Neutrophil (primary cell): ENCODE data around the gene NR2E3.

Source experiments
- H3K27ac ChIP-seq: fragments of 200-600 bp; sonication (generic); 2 replicates; pipeline ENCODE4 v1.5.1; 2016; ENCODE audit warnings: mild to moderate bottlenecking, moderate library complexity
- H3K27me3 ChIP-seq: fragments of 200-600 bp; sonication (generic); 2 replicates; pipeline ENCODE4 v1.6.0; 2016; ENCODE audit warnings: mild to moderate bottlenecking
- H3K36me3 ChIP-seq: fragments of 200-600 bp; sonication (generic); 2 replicates; pipeline ENCODE4 v1.5.1; 2017
- H3K4me1 ChIP-seq, 2 experiments: fragments of 200-600 bp in 1 of 2; sonication (generic) in 1 of 2; 1 replicate in 1 of 2; 2 replicates in 1 of 2; pipeline versions ENCODE4 v1.5.1 to v1.6.1; 2013 to 2016; ENCODE audit warnings: low read depth in 1 of 2, low read length in 1 of 2, mild to moderate bottlenecking in 1 of 2, moderate library complexity in 1 of 2; ENCODE audit not compliant: control insufficient read depth in 1 of 2, insufficient read depth in 1 of 2
- H3K4me3 ChIP-seq, 2 experiments: fragments of 200-600 bp in 1 of 2; sonication (generic) in 1 of 2; 1 replicate in 1 of 2; 2 replicates in 1 of 2; pipeline ENCODE4 v1.5.1; 2013 to 2016; ENCODE audit warnings: low read depth in 1 of 2, low read length in 1 of 2, mild to moderate bottlenecking in 1 of 2, moderate library complexity in 1 of 2
- H3K9me3 ChIP-seq: fragments of 200-600 bp; sonication (generic); 2 replicates; pipeline ENCODE4 v1.5.1; 2016
- CTCF ChIP-seq: fragments of 200-600 bp; sonication (generic); IDR thresholded peaks from 2 replicates; pipeline ENCODE4 v1.5.1; 2016; ENCODE audit warnings: antibody characterized with exemption

The NR2E3 gene

GRCh38 chr15:71781179-71781964 is 29.0 kb upstream of the NR2E3 start:
- Histone ChIP-seq H3K4me3 (no peak overlapping the region), H3K9me3 (no peaks in the 10 kb centered on the region), H3K27ac (no peak overlapping the region), H3K27me3 (no peaks in the 10 kb centered on the region), H3K4me1 (no peaks in the 10 kb centered on the region), H3K36me3 (no peaks in the 10 kb centered on the region)
- no peak for TF ChIP-seq CTCF

GRCh38 chr15:71781965-71782265 is 28.4 kb upstream of the NR2E3 start:
- no peaks in the 10 kb centered on the region for H3K36me3 ChIP-seq
- no peaks in the 10 kb centered on the region for H3K27me3 ChIP-seq
- no peaks in the 10 kb centered on the region for H3K9me3 ChIP-seq
- no peak for TF ChIP-seq CTCF
- H3K27ac ChIP-seq = no peak overlapping the region
- no peaks in the 10 kb centered on the region for H3K4me1 ChIP-seq
- H3K4me3 ChIP-seq = no peak overlapping the region

GRCh38 chr15:71782422-71783165 is 27.8 kb upstream of the NR2E3 start:
- no peaks in the 10 kb centered on the region for H3K4me1 ChIP-seq
- H3K9me3 ChIP-seq = no peaks in the 10 kb centered on the region
- H3K36me3 ChIP-seq = no peaks in the 10 kb centered on the region
- H3K27ac ChIP-seq = no peak overlapping the region
- H3K27me3 ChIP-seq = no peaks in the 10 kb centered on the region
- TF ChIP-seq CTCF = no peak
- H3K4me3 ChIP-seq = no peak overlapping the region

GRCh38 chr15:71784719-71785118 is 25.6 kb upstream of the NR2E3 start:
- TF ChIP-seq CTCF = no peak
- Histone ChIP-seq H3K36me3 (no peaks in the 10 kb centered on the region), H3K27ac (no peak overlapping the region), H3K4me1 (no peaks in the 10 kb centered on the region), H3K4me3 (no peak overlapping the region), H3K9me3 (no peaks in the 10 kb centered on the region), H3K27me3 (no peaks in the 10 kb centered on the region)

- no peaks in the 10 kb centered on the region for H3K36me3 ChIP-seq
- no peaks in the 10 kb centered on the region for H3K27me3 ChIP-seq
- H3K4me1 ChIP-seq = no peaks in the 10 kb centered on the region
- H3K9me3 ChIP-seq = no peaks in the 10 kb centered on the region
- H3K4me3 ChIP-seq = no peak overlapping the region
- no peak overlapping the region for H3K27ac ChIP-seq
- TF ChIP-seq CTCF = no peak
Observed at GRCh38 chr15:71785996-71786395, 24.4 kb upstream of the NR2E3 start.
